ENCODE results near the gene SBF2.
"Not testable (repeated sequence)": the region's sequence is repeated elsewhere in the genome, so short reads cannot be mapped to it uniquely, and the experiment has no call there.

The SBF2 gene

GRCh38 chr11:10160350-10160749 is 133.7 kb downstream of the SBF2 start:
- no peak for DNase-seq

GRCh38 chr11:10158461-10158860 is 135.6 kb downstream of the SBF2 start:
- no peak for DNase-seq

- no peak for DNase-seq
Observed at GRCh38 chr11:10155793-10156490, 138.1 kb downstream of the SBF2 start.

- no peak for DNase-seq
Observed at GRCh38 chr11:10150800-10151199, 143.2 kb downstream of the SBF2 start.

- no peak for DNase-seq
Observed at GRCh38 chr11:10149553-10149952, 144.5 kb downstream of the SBF2 start.

- no peak for DNase-seq
Observed at GRCh38 chr11:10147195-10147594, 146.8 kb downstream of the SBF2 start.

- DNase-seq, result no peak
Observed at GRCh38 chr11:10144954-10145353, 149.1 kb downstream of the SBF2 start.

- no peak for DNase-seq
Observed at GRCh38 chr11:10139656-10140055, 154.4 kb downstream of the SBF2 start.

- DNase-seq, result no peak
Observed at GRCh38 chr11:10139143-10139542, 154.9 kb downstream of the SBF2 start.

GRCh38 chr11:10134975-10135481 is 159.0 kb downstream of the SBF2 start:
- no peak for DNase-seq

GRCh38 chr11:10134226-10134625 is 159.8 kb downstream of the SBF2 start:
- not testable (repeated sequence) for DNase-seq

- DNase-seq, result not testable (repeated sequence)
Observed at GRCh38 chr11:10133251-10133650, 160.8 kb downstream of the SBF2 start.

- DNase-seq, result no peak
Observed at GRCh38 chr11:10130875-10131274, 163.1 kb downstream of the SBF2 start.

- not testable (repeated sequence) for DNase-seq
Observed at GRCh38 chr11:10129184-10129583, 164.8 kb downstream of the SBF2 start.

GRCh38 chr11:10125522-10126133 is 168.4 kb downstream of the SBF2 start:
- no peak for DNase-seq

GRCh38 chr11:10122326-10123197 is 171.5 kb downstream of the SBF2 start:
- DNase-seq, result no peak

GRCh38 chr11:10118865-10119264 is 175.2 kb downstream of the SBF2 start:
- no peak for DNase-seq

GRCh38 chr11:10117709-10118351 is 176.2 kb downstream of the SBF2 start:
- DNase-seq, result no peak

- DNase-seq, result no peak
Observed at GRCh38 chr11:10116588-10116987, 177.4 kb downstream of the SBF2 start.

- DNase-seq, result no peak
Observed at GRCh38 chr11:10114593-10115404, 179.2 kb downstream of the SBF2 start.

GRCh38 chr11:10113852-10114251 is 180.2 kb downstream of the SBF2 start:
- DNase-seq, result no peak

- DNase-seq, result no peak
Observed at GRCh38 chr11:10109806-10110205, 184.2 kb downstream of the SBF2 start.
